Measurements from ENCODE around the gene OR4F16. TPM values are rescaled to one million over a fixed set of nuclear protein-coding genes. Genes with fewer than 3 reads are reported as not detected.

OR4F16 gene, protein sequence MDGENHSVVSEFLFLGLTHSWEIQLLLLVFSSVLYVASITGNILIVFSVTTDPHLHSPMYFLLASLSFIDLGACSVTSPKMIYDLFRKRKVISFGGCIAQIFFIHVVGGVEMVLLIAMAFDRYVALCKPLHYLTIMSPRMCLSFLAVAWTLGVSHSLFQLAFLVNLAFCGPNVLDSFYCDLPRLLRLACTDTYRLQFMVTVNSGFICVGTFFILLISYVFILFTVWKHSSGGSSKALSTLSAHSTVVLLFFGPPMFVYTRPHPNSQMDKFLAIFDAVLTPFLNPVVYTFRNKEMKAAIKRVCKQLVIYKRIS
- 0.23 TPM in 1 of 2 replicates, not detected in the other for total RNA-seq (ENCODE audit: low replicate concordance)

GRCh38 chr1:686554-686953, at the start of gene OR4F16:
Gene OR4F16, minus strand, starts transcription at chr1:686654. Its CDS starts 0 bp downstream, at chr1:686654.

Other genes starting within 250 kb of the OR4F16 start
- 0.23 TPM in 1 of 2 replicates, not detected in the other for gene OR4F29, start 235.0 kb downstream of the OR4F16 start, total RNA-seq (ENCODE audit: low replicate concordance)
- 0.23 and 4.4 TPM in 2 replicates for gene SAMD11, start 237.3 kb upstream of the OR4F16 start, total RNA-seq (ENCODE audit: low replicate concordance)

All from smooth muscle cell of the coronary artery (primary cell).